SJSA1 (cell line): ENCODE data around the gene MYOG. TPM values are rescaled to one million over a fixed set of nuclear protein-coding genes. Genes with fewer than 3 reads are reported as not detected.

Experiments used
- DNase-seq, 2 experiments: peaks; one replicate each; pipeline ENCODE4 v3.0.0-alpha.2; 2015 to 2020; ENCODE audit warnings: low spot score in 2 of 2, low read depth in 1 of 2
- H3K27ac ChIP-seq: fragments of 250-450 bp; sonication (Bioruptor Pico); 2 replicates; pipeline ENCODE4 v1.5.1; 2020; ENCODE audit warnings: mild to moderate bottlenecking, moderate library complexity
- H3K27me3 ChIP-seq: fragments of 250-450 bp; sonication (Bioruptor Pico); replicated peaks from 2 replicates; pipeline ENCODE4 v1.5.1; 2020; ENCODE audit warnings: mild to moderate bottlenecking, moderate library complexity
- H3K36me3 ChIP-seq: fragments of 250-450 bp; sonication (Bioruptor Pico); 2 replicates; pipeline ENCODE4 v1.5.1; 2020; ENCODE audit warnings: mild to moderate bottlenecking
- H3K4me1 ChIP-seq: fragments of 250-450 bp; sonication (Bioruptor Pico); replicated peaks from 2 replicates; pipeline ENCODE4 v1.6.1; 2021; ENCODE audit warnings: mild to moderate bottlenecking
- H3K4me3 ChIP-seq: fragments of 250-450 bp; sonication (Bioruptor Pico); 2 replicates; pipeline ENCODE4 v1.5.1; 2020; ENCODE audit warnings: mild to moderate bottlenecking
- H3K9me3 ChIP-seq: fragments of 250-450 bp; sonication (Bioruptor Pico); replicated peaks from 2 replicates; pipeline ENCODE4 v1.5.1; 2020; ENCODE audit warnings: mild to moderate bottlenecking
- total RNA-seq: library from RNA; depleted of rRNA; stranded (reverse); fragments of >200 nt; shearing (Covaris generic); gene quantifications from 2 replicates; pipeline ENCODE4 v1.2.3, GENCODE V29; 2014; rRNA removed

Gene MYOG
- total RNA-seq, 1 experiment from 2014 or later = not detected

- Histone ChIP-seq H3K27me3 (0 out of 2 replicates have a peak, but pooled peaks cover 4% of the 10 kb centered on the region), H3K4me1 (peaks cover 7% of the 10 kb centered on the region), H3K9me3 (no peaks in the 10 kb centered on the region), H3K27ac (no peak overlapping the region), H3K36me3 (no peaks in the 10 kb centered on the region), H3K4me3 (no peak overlapping the region)
- DNase-seq = peak in 1 of 2 experiments; percentile 38
Measured at GRCh38 chr1:203038217-203038741, 47.5 kb downstream of the MYOG start.

GRCh38 chr1:203037509-203038190, 48.2 kb downstream of the MYOG start:
- H3K4me3 ChIP-seq = no peak overlapping the region
- peaks cover 7% of the 10 kb centered on the region for H3K4me1 ChIP-seq
- H3K27me3 ChIP-seq = 0 out of 2 replicates have a peak, but pooled peaks cover 4% of the 10 kb centered on the region
- H3K9me3 ChIP-seq = no peaks in the 10 kb centered on the region
- H3K27ac ChIP-seq = no peak overlapping the region
- no peaks in the 10 kb centered on the region for H3K36me3 ChIP-seq
- no peak for DNase-seq

GRCh38 chr1:203036537-203036936, 49.3 kb downstream of the MYOG start:
- no peaks in the 10 kb centered on the region for H3K36me3 ChIP-seq
- H3K4me1 ChIP-seq = peaks cover 7% of the 10 kb centered on the region
- no peak overlapping the region for H3K27ac ChIP-seq

GRCh38 chr1:203036135-203036534, 49.7 kb downstream of the MYOG start:
- no peak for DNase-seq

More at GRCh38 chr1:203036537-203036936, 49.3 kb downstream of the MYOG start:
- no peak for DNase-seq
- Histone ChIP-seq H3K9me3 (no peaks in the 10 kb centered on the region), H3K27me3 (0 out of 2 replicates have a peak, but pooled peaks cover 4% of the 10 kb centered on the region), H3K4me3 (no peak overlapping the region)

GRCh38 chr1:203035111-203036000, 50.5 kb downstream of the MYOG start:
- Histone ChIP-seq H3K9me3 (no peaks in the 10 kb centered on the region), H3K27ac (no peak overlapping the region), H3K36me3 (no peaks in the 10 kb centered on the region), H3K4me1 (peaks cover 7% of the 10 kb centered on the region), H3K4me3 (no peak overlapping the region), H3K27me3 (0 out of 2 replicates have a peak, but pooled peaks cover 4% of the 10 kb centered on the region)
- no peak for DNase-seq

More at GRCh38 chr1:203036135-203036534, 49.7 kb downstream of the MYOG start:
- H3K9me3 ChIP-seq = no peaks in the 10 kb centered on the region
- 0 out of 2 replicates have a peak, but pooled peaks cover 4% of the 10 kb centered on the region for H3K27me3 ChIP-seq
- no peaks in the 10 kb centered on the region for H3K36me3 ChIP-seq
- no peak overlapping the region for H3K4me3 ChIP-seq
- no peak overlapping the region for H3K27ac ChIP-seq
- H3K4me1 ChIP-seq = peaks cover 7% of the 10 kb centered on the region

- Histone ChIP-seq H3K4me3 (no peak overlapping the region), H3K27me3 (0 out of 2 replicates have a peak, but pooled peaks cover 4% of the 10 kb centered on the region), H3K36me3 (no peaks in the 10 kb centered on the region), H3K4me1 (peaks cover 7% of the 10 kb centered on the region), H3K27ac (no peak overlapping the region), H3K9me3 (no peaks in the 10 kb centered on the region)
- DNase-seq = peak in 1 of 2 experiments; percentile 28
Measured at GRCh38 chr1:203034422-203035110, 51.2 kb downstream of the MYOG start.

GRCh38 chr1:203033917-203034316, 51.9 kb downstream of the MYOG start:
- H3K27me3 ChIP-seq = 0 out of 2 replicates have a peak, but pooled peaks cover 4% of the 10 kb centered on the region

GRCh38 chr1:203033287-203033686, 52.5 kb downstream of the MYOG start:
- no peaks in the 10 kb centered on the region for H3K36me3 ChIP-seq
- peaks cover 4% of the 10 kb centered on the region for H3K4me1 ChIP-seq
- no peak overlapping the region for H3K27ac ChIP-seq
- peak in 1 of 2 experiments; percentile 4 for DNase-seq
- no peak overlapping the region for H3K4me3 ChIP-seq
- 0 out of 2 replicates have a peak, but pooled peaks cover 4% of the 10 kb centered on the region for H3K27me3 ChIP-seq
- H3K9me3 ChIP-seq = no peaks in the 10 kb centered on the region

More at GRCh38 chr1:203033917-203034316, 51.9 kb downstream of the MYOG start:
- no peak overlapping the region for H3K27ac ChIP-seq
- H3K4me1 ChIP-seq = peaks cover 7% of the 10 kb centered on the region
- H3K9me3 ChIP-seq = no peaks in the 10 kb centered on the region
- peak in 1 of 2 experiments; percentile 17 for DNase-seq
- no peaks in the 10 kb centered on the region for H3K36me3 ChIP-seq
- no peak overlapping the region for H3K4me3 ChIP-seq

Other genes starting within 250 kb of the MYOG start
- 5.2 and 5.5 TPM in 2 replicates for gene RABIF, start 196.9 kb downstream of the MYOG start, total RNA-seq
- 21.6 and 28.9 TPM in 2 replicates for gene KLHL12, start 158.8 kb downstream of the MYOG start, total RNA-seq
- 126 and 129 TPM in 2 replicates for gene ADIPOR1, start 127.7 kb downstream of the MYOG start, total RNA-seq
- 25.6 and 33.2 TPM in 2 replicates for gene CYB5R1, start 118.8 kb downstream of the MYOG start, total RNA-seq
- gene TMEM183A, start 78.6 kb downstream of the MYOG start, total RNA-seq = 88.4 and 109 TPM in 2 replicates
- not detected in 2 replicates for gene PPFIA4, start 59.5 kb downstream of the MYOG start, total RNA-seq
- gene ADORA1, start 41.7 kb upstream of the MYOG start, total RNA-seq = not detected in 2 replicates
- gene MYBPH, start 89.8 kb upstream of the MYOG start, total RNA-seq = not detected in 2 replicates
- not detected in 2 replicates for gene CHI3L1, start 100.7 kb upstream of the MYOG start, total RNA-seq
- not detected in 2 replicates for gene CHIT1, start 143.7 kb upstream of the MYOG start, total RNA-seq
- gene BTG2, start 219.5 kb upstream of the MYOG start, total RNA-seq = 4.0 and 6.6 TPM in 2 replicates